Measurements from ENCODE around the gene DGAT2.

DNA sequence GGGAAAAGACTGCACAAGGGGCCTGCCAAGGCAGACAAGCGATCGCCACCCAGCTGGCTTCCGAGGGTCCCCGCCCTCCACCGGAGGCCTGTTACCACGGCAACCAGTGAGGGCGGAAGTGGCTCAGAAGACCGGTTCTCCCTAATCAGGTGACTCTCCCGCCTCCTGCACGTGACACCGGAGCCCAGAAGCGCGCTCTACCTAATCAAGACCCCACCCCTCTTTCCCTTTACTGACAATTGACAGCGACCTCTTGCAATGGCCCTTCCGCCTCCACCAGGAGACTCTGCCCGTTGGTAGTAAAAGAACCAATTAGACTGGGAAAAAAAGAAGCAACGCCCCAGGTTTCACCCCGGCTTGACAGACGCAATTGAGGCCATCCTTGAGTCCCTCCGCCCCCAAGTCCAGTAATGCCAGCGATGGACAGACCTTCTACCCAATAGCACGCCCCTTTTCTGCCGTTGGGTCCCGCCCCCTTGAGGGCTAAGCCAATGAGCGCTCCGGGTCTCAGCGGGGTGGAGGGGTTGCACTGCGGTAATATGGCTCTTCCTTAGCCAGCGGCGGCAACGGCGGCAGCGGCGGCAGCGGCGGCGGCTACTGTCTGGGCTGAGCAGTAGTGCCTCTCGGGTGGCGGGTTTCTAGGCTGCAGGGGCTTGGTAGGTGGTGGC lies 46.2 kb downstream of the DGAT2 start, which contains the start of gene UVRAG:
- TF ChIP-seq POLR2AphosphoS5 (IDR thresholded peaks at IDR 0.05), result peak; percentile 62 to 92
- TF ChIP-seq, protein P1, sequence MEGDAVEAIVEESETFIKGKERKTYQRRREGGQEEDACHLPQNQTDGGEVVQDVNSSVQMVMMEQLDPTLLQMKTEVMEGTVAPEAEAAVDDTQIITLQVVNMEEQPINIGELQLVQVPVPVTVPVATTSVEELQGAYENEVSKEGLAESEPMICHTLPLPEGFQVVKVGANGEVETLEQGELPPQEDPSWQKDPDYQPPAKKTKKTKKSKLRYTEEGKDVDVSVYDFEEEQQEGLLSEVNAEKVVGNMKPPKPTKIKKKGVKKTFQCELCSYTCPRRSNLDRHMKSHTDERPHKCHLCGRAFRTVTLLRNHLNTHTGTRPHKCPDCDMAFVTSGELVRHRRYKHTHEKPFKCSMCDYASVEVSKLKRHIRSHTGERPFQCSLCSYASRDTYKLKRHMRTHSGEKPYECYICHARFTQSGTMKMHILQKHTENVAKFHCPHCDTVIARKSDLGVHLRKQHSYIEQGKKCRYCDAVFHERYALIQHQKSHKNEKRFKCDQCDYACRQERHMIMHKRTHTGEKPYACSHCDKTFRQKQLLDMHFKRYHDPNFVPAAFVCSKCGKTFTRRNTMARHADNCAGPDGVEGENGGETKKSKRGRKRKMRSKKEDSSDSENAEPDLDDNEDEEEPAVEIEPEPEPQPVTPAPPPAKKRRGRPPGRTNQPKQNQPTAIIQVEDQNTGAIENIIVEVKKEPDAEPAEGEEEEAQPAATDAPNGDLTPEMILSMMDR (IDR thresholded peaks at IDR 0.05), result peak in 4 of 6 experiments; percentile 20 to 69 (median 34)
- peak in 3 of 4 donors; percentile 81 to 96 (median 94) for TF ChIP-seq POLR2A (IDR thresholded peaks at IDR 0.05)
- no peak for TF ChIP-seq EP300 (IDR thresholded peaks at IDR 0.05)

Data from upper lobe of left lung (tissue), 4 donors.